Activated CD8-positive, alpha-beta memory T cell treated with anti-CD3 and anti-CD28 coated beads, Interleukin-2, amount 50 U/mL, for 4 hours (primary cell): ENCODE measurements around the gene BLM.

Source experiments
- DNase-seq: peaks from one replicate; pipeline ENCODE4 v3.0.0-alpha.2; 2020

The BLM gene

DNA sequence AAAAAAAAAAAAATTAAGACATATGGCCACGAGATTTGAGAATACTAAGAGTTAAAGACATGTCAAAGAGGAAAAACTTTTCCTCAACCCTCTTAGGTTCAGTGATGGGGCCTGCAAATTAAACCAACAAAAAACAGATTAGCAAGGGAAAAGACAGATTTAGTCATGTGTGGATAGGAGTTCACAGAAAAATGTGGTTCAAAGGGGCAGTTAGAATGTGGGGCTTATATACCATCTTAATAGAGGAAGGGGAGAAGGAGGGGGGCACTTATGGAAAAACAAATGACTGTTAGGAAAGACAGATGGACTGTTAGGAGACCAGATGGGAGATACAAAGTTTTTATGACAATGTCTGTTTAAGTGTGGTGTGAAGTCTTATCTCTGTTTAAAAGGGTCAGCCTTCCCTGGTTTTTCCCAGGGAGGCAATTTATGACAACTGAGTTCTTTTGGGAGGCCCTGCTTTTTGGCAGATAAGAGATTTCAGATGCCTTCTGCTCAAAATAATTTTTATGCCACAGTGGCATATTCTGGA lies 82.6 kb downstream of the BLM start:
- DNase-seq: no peak

DNA sequence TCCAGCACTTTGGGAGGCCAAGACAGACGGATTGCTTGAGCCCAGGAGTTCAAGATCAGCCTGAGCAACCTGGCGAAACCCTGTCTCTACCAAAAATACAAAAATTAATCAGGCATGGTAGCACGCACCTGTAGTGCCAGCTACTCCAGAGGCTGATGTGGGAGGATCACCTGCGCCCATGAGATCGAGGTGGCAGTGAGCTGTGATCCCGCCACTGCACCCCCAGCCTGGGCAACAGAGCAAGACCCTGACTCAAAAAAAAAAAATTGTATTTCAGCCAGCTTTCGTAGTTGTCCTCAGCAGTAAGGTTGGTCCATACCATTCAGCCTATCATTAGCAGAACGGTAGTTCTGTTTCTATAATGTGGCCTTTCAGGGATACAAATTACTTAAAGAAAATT lies 84.7 kb downstream of the BLM start:
- no peak for DNase-seq

DNA sequence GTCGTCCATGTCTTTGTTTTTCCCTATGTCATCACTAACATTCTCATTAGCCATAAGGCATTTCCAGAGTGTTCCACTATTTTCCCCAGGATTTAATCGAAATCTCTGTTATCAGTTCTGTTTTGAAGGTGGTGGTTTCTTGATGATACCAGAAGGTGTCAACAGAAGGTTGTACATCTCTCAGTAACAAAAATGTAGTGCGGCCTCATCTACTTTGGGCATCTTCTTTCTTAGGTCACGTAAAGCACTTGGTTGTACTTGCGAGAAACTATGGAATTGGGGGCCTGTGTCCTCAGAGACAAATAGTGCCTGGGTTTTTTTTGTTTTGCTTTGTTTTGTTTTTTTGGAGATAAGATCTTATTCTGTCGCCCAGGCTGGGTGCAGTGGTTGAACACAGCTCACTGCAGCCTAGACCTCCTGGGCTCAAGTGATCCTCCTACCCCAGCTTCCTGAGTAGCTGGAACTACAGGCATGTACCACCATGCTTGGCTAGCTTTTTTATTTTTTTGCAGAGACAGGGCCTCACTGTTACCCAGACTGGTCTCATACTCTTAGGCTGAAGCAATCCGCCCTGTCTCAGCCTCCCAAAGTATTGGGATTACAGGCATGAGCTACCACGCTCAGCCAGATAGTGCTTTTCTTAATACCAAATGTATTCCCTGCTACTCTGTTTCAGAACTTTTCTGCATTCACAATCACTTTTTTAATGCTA lies 90.1 kb downstream of the BLM start:
- DNase-seq: no peak

DNA sequence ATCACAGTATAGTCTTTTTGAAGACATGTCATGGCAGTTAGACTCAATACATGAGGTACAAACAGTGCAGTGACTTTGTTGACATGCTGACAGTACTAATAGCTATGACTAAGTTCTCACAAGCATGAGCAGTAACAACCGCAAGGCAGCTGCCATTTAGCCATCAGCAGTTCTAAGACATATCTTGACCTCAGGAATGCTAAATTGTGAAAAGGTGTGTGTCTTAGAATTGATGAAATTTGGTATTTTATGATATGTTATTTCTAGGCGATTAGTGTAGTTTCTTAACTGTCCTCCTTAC lies 90.6 kb downstream of the BLM start:
- DNase-seq: no peak

DNA sequence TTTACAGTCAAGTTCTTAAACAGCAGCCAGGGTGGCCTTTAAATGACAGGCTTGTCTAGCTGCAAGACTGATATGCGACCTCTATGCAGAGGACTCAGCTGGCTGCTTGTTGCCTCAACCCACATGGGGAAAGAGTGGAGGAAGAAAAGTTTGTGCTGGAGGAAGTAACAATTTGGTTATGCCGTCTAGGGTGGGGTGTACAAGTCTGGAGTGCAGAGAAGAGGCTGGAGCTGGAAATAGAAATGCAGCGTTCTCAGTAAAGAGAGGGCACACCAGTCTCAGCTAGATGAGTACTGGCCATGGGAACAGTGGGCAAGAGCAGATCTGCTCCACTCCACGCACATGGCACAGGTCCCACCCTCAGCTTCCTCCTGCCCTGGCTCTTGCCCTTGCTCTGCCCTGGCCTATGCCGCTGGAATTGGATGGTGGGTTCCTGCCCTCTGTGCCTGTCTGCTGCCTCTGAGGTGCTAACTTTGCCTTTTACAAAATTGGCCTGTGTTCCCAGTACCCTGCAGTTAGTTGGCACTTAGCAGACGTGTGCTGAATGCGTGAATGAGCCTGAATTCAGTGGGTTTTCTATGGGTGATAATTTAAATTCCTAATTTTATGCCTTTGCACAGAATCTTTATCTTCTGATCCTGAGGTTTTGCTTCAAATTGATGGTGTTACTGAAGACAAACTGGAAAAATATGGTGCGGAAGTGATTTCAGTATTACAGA lies 91.5 kb downstream of the BLM start:
- no peak for DNase-seq

DNA sequence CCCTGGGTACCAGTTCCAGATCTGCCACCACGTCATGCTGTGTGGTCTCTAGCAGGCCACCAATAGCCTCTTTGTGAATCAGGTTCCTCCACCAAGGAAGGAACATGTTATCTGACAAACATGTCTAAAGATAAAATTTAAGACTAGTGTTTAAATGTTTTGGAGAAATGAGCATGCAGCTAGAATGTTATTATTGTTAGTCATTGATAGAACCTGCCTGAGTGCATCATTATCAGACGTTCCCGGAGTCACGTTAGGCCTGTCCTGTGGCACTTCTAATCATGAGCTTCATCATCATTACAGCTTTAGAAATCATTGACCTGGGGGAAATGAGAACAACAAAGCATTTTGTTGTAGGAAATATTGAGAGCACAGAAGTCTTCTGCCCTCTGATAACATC lies 92.4 kb downstream of the BLM start:
- DNase-seq: no peak

DNA sequence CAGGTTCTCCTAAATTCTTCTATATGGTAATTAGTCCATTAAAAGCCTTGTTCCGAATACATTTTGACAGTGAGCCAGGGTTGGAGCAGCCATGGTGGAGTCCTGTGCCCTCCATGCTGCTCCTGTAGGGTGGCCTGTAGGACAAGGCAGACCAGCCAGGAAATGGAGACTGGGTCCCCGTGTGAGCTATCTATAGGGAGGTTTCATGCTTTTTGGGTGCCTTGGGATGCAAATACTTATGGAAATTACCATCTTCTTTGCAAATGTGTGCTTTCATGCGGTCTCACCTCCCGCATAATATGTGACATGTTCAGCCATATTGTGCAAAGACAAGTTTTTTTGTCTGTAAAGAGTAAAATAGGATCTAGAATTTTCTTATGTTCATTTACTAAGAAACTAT lies 93.2 kb downstream of the BLM start:
- no peak for DNase-seq

DNA sequence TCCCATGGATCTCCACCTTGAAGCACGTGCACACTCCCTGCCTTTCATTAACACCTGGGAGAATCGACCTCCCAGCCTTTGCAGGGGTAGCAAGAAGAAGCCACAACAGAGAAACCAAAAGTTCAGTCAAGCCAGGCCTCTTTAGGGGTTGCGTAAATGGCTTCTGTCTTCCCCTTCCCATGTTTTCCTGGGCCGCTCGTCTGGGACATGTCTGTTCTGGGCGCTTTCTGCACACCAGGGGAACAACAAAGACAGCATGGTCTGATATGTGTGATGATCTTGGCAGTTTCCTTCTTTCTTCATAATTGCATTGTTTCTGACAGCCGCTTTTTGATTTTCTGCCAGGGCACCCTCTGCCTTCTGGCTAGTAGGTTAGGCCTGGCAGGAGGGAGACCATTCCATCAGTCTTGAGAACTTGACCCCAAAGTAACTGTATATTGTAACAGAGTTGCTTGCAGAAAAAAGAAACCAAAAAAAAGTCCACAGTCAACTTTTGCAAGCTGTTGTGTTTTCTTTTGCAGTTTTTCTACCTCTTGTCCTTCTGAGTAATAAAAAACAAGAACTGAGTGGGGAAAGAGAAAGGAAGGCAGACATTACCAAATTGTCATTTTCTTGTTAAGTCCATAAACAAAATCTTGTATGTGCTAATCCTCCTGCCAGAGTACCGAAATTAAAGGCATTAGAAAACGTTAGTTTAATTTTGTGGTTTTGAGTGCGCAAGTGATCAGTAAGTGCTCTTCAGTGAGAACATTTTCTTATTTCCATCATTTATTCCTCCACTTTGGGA lies 95.2 kb downstream of the BLM start:
- DNase-seq: no peak

DNA sequence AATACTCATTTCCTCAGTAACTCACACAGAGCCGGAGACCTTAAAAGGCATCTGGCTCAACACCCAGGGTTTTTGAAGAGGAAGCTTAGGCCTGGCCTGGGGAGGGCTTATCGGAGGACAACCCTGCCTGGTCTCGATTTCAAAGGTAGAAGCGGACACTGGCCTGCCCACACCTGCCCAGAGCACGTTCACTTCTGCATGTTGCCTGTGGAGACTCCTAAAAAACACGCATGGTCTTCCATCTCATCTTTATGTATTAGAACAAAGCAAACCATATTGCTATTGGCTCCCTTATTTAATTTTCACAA lies 95.8 kb downstream of the BLM start:
- no peak for DNase-seq

DNA sequence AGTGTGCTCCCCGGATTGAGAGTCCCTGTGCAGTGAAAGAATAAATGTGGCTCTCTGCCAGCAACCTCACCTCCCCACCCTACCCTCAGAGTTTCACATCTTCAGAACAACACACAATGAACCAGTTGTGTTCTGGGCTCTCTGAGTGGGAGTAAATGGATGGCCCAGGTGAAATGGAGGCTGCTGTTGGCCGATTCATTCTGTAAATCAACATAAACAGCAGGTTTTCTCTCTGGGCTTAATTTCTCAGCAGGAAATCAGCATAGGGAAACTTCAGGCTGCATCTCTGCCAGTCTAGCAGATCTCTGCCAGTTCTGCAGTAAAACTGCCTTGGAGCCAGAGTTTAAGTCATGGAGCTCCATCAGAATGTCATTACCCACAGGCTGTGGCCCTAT lies 96.6 kb downstream of the BLM start:
- no peak for DNase-seq

DNA sequence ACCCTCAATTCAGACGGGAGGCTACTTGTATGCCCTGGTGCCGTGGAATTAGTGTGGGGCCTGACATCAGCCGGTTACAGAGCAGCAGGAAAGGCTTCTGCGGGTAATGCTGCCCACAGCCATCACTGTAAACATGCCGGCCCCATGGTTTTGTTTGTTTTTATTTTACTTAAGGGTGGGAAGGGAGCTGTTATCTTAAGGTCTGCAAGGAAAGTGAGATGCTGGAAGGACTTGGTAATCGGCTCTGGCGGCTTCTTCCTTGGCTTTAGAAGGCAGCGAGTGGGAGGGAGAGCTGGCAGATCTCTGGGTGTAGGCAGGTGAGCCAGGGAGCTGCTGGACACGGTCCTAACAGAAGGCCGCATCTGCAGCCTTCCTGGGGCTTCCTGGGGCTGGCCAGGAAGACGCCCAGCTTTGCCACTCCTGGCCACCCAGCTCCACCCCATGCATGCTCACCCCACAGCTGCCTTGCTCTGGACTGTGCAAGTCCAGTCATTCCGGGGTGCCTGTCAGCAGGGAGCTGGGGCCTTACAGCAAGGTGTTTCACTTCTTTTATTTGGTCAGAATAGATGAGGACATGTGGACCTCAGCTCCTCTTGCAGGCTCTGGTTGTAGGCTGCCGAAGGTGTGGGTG lies 97.2 kb downstream of the BLM start:
- no peak for DNase-seq

DNA sequence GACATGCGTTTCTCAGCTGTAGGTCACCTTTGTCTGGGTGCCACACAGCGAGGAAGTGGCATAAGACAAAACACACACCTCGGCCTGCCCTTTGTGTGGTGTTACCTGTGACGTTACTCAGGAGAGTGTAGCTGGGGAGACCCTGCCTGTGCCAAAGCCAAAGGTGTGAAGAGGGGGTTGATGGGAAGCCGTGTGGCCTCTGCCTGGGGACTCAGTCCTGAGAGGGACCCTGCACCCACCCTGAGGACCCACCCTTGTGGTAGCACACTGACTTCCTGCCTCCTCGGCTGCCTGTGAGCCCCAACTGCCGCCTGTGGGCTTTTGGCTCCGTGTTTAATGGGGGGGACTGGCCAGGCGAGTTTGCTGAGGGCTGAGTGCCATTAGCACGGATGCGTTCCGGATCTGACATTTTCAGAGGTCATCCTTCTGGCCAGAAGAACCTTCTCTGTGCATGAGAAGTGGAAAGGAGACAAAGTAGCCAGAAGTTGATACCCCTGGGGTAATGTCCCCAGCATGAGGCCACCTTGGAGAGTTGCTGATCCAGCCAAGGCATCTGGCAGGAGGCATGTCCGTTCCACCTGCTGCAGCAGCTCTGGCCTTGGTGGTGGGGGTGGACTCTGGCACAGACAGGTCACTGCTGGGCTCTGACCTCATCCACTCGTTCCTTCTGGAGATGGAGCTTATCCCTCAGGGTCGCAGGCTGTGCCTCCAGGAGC lies 99.4 kb downstream of the BLM start:
- DNase-seq: no peak

DNA sequence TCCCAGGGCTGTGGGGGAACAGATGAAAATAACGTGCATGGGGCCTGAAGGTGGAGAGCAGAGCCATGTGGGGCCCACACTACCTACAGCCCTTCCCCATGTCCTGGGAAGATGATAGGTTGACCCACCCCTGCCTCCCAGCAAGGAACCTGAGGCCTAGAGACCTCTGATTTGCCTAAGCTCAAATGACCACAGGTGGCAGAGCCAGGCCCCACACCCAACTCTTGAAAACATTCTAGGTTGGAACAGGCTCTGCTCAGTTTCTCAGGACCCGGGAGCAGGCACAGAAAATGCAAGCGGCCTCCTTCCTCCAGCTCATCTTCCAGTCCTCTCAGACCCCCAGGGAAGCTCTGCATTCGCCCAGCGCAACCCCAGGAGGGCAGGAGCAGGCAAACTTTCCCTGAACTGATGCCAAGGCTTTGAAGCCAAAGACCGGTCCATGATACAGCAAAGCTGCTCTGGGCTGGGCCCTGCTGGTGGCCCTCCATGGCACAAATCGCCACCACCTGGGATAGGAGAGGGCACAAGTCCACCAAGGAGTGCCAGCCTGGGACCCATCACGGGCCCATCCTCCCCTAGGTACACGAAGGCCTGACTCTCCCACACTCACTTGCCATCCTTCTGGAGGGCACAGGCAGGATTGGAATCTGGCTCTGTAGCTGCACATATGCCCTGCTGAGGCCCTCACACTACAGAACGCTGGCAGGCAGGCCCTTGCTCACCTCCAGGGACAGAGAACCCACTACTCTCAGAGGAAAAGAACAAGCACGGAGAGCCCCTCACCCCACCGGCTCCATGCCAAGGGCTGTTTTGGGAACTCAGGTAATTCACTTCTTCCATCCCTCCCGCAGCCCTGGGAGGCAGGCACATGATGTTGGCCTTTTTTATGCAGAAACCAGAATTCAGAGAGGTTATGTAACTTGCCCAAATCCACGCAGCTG lies 100.2 kb downstream of the BLM start:
- DNase-seq: no peak

DNA sequence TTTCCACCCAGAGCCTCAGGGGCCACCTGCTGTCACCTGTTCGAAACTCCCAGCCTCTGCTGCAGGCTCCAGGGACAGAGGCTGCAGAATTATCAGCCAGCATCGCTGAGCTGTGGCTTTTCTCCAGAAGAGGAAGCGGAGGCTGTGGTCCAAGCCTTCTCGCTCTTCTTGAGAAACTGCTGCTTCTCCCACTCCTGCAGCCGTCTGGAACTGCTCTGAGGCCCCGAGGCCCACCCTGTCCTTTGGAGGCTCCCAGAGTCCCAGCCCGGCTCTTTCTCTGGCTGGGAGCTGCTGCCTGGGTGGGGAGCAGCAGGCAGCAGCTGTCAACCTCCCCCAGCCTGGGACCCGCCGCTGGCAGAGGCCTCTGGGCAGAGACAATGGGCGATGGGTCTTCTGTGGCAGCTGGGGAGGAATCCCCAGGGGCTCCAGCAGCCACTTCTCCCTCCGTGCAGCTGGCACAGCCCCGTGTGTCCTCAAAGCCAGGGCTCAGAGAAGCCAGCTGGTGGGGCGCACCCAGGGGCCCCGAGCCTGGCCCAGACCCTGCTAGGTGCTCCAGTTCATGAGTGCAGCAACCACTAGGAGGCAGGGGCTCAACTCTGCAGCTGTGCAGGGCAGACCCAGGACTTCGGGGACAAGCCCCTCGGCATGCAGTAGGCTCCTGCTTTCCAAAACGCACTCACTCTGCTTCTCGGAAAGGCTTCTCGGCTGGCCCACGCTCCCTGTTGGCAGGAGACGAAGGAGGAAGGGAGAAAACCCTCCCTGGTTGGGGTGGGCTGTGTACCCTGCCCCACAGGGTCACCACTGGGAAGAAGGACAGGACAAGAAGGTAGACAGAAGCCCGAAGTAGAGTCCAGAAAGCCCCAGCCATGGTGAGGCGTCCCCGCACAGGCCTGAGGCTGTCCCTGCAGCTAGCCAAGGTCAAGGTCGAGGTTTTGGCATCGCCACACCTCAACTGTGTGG lies 101.4 kb downstream of the BLM start:
- no peak for DNase-seq

DNA sequence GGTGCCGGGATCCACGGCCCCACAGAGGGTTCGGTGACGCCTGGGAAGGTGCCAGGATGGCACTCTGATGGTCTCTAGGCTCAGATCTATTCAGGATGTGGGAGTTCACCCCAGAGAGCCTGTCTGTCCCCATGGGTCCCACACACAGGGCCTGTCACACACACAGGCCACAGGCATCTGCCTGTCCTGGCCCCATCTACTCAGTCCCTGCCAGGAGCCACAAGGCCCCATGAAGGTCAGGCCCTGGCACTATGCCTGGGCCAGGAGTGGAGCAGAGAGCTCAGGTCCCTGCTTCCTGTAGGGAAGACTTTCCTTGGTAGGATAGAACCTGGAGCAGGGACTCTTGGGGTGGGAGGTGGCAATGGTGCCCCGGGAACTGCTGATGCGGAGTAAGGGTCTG lies 102.2 kb downstream of the BLM start:
- DNase-seq: no peak

DNA sequence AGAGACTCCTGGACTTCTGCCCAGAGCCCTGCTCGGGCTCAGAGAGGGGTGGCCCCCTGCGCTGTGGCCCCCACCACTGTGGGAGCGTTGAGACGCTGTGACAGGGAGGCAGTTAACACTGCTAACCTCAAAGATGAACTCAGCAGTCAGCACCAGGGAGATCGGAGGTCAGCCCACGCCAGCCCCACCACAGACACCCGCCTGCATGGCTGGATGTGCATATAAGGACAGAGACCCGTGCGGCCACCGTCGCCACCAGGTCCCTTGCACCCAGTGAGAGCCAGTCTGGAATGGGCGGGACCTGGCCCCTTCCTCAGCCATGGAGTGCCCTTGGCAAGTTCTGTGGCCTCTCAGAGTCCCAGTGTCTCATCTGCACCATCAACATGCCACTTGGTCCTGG lies 102.7 kb downstream of the BLM start:
- no peak for DNase-seq

DNA sequence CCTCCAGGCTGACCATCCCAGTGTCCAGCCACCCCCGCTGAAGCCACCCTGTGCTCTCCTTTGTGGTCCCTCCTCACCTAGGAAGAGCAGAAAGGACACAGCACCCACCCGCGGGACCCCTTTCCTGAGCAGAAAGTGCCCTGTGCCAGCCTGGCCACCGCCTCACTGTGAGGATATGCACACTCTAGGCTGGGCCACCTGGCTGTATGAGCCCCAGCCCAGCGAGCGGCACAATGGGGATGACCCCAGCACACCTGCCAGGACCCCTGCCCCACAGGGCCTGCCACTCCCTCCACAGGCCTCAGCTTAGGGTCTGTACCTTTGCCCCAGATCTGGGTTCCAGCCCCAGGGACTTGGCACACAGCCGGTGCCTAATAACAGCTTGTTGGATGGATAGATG lies 103.3 kb downstream of the BLM start:
- DNase-seq: no peak

DNA sequence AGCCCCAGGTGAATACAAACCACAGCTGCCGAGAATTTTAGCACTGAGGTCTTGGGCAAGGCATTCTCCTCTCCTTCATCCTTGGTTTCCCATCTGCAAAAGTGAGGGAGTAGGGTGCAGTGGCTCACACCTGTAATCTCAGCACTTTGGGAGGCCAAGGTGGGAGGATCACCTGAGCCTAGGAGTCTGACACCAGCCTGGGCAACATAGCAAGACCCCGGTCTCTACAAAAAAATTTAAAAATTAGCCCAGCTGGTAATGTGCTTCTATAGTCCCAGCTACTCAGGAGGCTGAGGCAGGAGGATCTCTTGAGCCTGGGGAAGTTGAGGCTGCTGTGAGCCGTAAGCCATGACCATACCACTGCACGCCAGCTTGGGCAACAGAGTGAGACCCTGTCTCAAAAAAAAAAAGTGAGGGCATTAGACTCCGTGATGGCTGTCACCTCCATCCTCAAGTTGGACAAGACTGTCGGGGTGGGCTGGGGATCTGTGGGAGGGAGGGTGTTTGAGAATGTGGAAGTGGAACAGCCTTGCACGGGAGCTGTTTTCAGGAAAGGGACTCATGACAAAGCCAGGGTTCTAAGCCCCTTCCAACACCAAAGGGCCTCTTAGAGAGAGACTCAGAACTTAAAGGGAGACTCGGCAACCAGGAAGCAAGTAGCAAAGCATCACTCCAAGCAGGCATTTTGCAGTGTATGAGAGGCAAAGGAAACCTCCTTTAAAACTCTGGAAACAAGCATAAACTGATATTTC lies 105.2 kb downstream of the BLM start:
- DNase-seq: no peak

DNA sequence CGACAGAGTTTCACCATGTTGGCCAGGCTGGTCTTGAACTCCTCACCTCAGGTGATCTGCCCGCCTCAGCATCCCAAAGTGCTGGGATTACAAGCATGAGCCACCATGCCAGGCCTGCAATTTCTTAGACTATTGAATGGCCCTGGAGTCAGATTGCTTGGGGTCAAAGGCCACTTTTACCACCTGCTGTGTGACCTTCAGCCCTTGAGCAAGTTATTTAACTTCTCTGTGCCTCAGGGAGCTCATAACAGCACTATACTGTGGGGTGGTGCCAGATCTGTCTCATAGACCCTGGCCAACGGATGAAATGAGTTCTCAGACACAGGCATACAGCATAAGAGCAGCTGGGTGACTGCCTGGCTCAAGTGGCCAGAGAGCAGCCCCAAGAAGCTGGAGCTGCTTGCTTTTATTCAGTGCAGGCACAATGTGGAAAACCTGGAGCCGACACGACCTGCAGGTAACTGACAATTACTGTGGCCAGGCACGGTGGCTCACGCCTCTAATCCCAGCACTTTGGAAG lies 106.4 kb downstream of the BLM start:
- no peak for DNase-seq
